EL (cell line): ENCODE measurements around the gene KCNT2.
"Not testable (repeated sequence)": the region's sequence is repeated elsewhere in the genome, so short reads cannot be mapped to it uniquely, and the experiment has no call there.

Experiments used
- DNase-seq: peaks from one replicate; pipeline ENCODE4 v3.0.0-alpha.2; 2016

Gene KCNT2

DNA sequence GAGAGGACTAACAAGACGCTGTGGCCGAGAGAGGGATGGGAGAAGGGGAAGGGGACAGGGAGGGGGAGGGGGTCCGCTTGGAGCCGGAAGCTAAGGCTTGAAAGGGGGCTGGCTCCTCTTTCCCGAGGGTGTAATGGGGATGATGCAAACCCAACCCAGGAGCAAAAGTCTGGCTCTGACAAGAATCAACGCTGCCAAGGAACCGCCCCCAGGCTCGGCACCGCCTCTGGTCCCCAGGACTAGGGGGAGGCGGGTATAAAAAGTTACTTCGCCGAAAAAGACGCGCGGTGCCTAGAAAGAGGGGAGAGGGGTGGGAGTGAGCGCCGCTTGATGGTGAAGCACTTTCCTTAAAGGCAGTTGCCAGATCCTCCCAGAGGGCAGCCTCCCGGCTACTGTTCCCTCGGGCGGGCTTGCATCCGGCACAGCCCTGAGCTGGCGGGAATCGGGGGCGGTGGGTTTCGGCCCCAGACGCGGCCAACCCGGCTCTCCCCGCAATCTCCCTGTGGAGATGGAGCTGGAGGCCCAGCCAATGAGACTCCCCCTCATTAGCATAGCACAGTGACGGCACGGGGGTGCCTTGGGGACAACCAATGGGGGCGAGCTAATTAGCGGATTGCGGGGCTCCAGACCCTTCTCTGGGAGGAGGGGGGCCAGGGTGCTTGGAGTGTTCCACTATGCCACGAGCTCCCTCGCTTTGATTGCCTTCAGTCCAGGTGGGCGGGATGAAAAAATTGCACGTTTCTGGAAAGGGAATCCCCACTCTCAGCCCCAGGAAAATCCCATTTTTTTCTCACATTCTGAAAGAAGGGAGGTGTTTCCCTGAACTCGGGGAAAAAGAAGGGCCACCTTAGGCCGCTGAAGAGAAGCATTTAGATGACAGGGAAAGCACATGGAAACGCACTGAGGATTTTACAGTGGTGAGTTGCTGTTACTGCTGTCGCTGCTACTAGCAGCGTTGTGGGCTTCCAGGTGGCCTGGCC is at the start of gene KCNT2:
Gene KCNT2, minus strand, starts transcription at position 51 of the 980 bp plus-strand sequence. CDS start 131 bp downstream, outside the sequence.
- peak; percentile 70 for DNase-seq

DNA sequence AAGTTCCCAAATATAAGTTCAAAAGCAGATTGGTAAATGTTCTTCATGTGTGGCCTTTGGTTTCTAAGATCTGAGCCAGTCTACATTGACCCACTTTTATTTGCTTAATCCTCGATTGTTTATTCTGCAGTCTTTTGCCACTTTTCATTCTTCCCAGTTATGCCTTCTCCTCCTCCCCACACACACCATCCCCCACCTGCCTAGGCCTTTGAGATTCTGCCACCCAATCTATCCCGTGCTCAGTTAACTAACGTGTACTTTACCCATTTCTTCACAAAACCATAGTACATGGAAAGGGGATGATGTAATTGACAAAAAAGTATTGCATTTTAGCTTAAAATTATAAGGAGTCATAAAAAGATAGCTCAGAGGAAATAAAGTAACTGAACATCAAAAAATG is 47.3 kb upstream of the KCNT2 start:
- no peak for DNase-seq

DNA sequence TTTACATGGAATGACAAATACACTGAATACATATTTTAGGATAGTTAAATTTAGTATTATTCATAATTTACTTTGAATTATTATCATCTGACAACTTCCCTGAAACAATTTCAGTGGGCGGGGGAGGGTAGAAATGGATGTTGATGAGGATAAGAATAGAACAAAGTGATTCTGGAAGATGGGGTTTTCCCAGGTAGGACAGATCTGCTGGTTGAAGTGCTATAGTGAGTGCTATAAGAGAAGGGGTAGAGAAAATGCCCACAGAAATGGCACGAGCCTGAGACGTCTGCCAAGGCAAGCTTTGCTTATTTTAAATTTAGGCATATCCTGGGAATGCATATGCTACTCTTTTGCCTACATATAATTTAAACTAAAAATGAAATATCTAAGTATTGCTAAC is 46.8 kb upstream of the KCNT2 start:
- DNase-seq, result no peak

DNA sequence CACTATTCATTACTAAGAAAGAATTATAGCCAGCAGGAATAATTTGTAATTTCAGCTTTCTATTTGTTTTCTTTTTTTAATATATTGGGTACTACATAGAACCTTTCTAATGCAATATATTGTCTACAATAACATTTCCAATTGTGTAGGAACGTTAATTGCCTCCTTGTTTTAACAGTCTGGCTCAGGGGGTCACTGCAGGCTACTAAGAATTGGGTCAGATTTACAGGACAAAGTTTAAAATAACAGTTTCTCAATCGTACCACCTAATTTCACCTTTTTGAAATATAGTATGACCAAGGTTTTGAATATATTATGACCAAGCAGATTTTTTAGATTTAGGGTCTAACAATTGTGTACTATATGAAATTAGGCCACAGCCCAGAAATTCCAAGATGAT is 46.0 kb upstream of the KCNT2 start:
- DNase-seq, result no peak

DNA sequence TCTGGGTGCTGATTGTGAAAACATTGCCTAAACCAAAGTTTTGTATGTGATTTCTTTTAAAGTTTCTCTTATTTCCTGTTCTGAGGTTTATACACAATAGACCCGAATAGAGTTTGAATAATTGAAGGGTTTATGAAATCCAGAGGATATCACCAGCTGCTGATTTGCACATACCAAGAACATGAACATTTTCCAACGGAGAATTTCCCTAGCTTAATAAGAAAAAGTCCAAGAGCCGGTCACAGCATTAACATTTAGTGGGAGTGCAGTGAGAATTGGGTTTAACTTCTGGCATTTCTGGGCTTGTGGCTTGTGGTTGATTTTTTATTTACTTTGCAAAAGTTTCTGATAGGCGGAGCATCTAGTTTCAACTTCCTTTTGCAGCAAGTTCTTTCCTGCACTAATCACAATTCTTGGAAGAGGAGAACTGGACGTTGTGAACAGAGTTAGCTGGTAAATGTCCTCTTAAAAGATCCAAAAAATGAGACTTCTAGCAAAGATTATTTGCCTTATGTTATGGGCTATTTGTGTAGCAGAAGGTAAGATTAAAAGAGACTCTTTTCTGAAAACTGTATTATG is 43.5 kb upstream of the KCNT2 start, which contains the start of gene CFH:
Gene CFH, plus strand, starts transcription at position 407 of the 579 bp plus-strand sequence. Its CDS starts 75 bp downstream, at position 482.
- DNase-seq, result peak; percentile 82

DNA sequence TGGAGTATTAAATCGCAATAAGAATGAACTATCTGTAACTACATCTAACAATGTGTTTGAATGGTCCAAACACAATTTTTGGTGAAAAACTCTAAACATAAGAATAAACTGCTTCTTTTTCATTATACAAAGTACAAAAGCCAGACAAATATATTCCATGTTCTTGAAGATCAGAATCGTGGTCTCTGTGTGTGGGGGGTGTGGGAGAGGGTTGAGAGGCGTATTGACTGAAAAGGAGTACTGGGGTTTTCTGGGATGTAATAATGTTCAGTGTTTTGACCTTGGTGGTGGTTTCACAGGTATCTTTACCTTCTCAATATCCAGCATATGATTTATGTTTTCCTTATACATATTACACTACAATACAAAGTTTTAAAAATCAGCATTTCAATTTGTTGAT is 42.8 kb upstream of the KCNT2 start:
- DNase-seq, result no peak

DNA sequence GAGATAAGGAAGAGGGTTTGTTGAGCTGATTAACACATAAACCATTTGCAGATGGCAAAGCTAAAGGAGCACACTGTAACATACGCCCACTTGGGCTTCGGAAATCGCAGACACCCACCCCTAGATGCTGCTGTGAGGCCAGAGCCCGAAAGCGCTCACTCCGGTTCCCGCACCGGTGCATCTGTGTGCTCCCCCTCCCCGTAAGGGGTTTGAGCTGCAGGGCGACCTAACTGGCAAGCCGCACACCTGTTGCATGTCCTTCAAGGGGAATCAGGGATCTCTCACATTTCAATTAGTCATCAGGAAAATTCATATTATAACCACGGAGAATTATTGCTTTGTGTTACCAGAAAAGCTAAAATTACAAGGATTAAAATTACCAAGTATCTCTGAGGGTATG is 42.2 kb upstream of the KCNT2 start:
- DNase-seq, result no peak

DNA sequence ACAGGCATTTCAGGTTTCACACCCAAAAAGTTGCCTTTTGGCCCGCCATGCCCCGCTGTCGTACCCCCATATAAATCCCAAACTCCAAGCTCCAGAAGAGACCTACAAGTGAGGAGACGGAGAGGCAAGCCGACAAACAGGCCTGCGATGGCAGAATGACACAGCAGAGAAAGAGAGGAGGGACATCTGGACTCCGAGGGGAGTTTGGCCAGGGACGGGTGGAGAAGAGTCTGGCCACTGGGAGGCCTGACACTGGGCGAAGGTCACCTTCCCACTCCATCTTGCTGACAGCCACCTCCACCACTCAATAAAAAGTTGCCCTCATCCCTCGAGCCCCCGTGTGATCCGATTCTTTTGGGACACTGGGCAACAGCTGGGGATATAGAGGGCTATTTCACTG is 41.8 kb upstream of the KCNT2 start:
- no peak for DNase-seq

DNA sequence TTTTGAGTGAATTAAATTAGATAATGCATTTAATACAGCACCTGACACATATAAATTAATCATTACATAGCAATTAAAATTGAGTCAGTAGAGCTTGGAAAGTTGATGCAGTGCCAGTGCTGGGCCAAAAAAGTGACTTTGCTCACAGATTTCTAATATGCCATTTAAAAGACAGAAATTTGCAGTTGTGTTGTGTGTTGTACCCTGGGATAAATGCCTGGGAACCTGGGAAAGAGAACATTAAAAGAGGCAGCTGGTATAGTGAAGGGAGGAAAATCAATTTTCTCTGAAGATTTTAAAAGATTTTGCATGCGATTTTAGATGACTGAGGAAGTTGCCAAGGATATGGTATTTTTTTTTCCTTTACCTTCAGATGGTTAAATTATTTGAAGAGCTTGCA is 32.7 kb upstream of the KCNT2 start:
- no peak for DNase-seq

DNA sequence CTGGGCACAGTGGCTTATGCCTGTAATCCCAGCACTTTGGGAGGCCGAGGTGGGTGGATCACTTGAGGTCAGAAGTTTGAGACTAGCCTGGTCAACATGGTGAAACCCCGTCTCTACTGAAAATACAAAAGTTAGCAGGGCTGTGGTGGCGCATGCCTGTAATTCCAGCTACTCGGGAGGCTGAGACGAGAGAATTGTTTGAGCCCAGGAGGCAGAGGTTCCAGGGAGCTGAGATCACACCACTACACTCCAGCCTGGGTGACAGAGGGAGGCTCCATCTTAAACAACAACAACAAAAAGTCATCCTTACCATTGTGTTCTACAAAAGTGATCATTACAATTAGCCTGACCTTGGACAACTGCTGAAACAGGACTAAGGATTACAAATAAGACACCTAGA is 31.1 kb upstream of the KCNT2 start:
- not testable (repeated sequence) for DNase-seq

DNA sequence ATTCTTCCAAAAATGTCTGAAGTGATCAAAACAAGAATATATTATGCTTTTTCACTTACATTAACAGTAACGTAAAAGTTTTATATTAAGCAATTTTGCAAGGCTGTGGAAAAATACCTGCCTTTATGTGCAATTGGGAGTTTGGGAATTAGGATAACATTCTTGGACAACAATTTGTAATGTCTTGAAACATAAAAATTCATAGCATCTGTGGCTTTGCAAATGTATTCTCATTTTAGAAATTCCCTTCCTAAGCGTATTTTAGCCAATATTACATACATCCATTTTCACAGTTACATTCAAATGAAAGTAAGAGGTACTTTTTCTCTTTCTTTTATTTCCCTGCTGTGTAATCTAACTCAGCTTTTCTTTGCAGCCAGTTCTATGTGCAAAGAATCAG is 30.2 kb upstream of the KCNT2 start:
- no peak for DNase-seq

DNA sequence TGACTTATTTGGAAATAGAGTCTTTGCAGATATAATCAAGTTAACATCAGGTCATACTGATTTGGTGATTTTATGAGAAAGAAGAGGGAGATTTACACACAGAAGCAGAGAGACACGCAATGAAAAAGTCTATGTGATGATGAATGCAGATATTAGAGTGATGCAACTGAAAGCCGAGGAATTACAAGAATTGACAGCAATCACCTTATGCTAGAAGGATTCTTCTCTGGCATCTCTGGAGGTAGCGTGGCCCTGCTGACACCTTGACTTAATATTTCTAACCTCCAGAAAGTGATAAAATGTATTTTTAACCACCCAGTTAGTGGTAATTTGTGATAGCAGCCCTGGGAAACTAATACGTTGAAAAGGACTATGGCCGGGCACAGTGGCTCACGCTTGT is 29.4 kb upstream of the KCNT2 start:
- DNase-seq, result no peak

DNA sequence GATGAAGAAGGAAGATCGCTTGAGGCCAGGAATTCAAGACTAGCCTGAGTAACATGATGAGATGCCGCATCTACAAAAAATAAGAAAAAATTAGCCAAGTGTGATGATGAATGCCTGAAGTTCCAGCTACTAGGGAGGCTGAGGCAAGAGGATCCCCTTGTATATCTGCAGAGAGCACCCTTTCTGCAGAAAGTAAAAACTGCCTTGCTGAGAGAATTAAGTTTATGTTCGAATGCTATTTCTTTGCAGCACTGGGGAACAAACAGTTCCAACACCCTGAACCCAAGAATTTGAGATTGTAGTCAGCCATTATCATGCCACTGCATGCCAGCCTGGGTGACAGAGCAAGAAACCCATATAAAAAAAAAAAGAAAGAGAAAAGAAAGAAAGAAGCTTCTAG is 20.6 kb upstream of the KCNT2 start:
- DNase-seq, result no peak

DNA sequence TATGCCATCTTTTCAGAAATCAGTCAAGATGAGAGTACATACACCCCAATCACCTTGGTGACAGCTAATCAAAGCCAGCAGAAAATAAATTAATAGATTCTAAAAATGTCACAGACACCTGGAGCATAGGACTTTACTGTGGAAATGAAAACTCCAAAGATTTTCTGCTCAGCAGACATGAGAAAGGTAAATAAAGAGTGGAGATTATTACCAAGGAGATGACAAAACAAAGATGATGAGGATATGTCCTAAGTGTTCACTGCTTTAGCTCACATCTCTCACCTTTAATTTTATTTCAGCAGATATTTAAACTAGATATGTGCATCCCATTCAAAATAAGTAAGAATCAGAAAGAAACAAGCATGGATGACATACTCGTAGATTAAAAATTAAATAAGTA is 14.8 kb upstream of the KCNT2 start:
- no peak for DNase-seq

DNA sequence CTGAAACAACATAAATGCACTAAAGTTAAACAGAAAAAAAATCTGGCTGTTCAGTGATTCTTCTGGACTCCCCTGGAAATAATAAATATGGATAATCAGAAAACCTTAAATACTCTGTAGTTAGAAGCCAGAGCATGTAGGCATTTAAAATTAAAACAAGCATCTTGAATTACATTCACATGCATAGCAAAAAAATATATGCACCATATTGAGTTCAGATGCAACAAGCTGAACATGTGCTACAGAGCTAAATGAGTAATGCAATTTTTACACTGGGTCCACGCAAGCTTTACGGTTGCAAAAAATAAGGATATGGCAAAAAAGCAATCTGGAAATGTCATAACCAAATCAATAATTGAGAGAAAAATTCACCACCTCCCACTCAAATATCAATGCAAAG is 11.5 kb upstream of the KCNT2 start:
- no peak for DNase-seq

DNA sequence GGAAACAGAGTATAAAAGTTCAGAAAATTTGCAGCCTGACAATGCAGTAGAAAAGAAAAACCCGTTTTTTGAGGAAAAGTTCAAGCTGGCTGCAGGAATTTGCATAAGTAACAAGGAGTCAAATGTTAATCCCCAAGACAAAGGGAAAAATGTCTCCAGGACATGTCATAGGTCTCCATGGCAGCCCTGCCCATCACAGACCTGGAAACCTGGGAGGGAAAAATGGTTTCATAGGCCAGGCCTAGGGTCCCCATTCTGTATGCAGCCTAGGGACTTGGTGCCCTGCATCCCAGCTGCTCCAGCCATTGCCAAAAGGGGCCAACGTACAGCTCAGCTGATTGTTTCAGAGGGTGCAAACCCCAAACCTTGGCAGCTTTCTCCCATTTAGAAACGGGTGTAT is 3.6 kb upstream of the KCNT2 start:
- DNase-seq, result no peak

DNA sequence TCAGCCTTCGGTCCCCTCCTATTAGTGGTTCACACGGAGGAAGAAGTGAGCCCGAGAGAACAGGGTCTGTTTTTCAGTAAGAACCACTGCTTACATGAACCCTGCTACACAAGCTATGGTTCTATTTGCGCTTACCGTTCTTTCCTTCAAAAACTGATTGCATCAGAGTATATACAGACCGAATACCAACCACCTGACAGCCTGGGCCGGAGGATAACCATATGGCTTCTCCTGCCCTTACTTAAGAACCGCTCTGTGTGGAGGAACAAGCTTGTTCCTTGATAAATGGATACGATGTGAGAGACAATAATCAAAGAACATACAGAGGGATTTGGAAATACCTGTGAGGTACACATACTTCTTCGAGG is 1.1 kb upstream of the KCNT2 start:
- DNase-seq, result no peak

DNA sequence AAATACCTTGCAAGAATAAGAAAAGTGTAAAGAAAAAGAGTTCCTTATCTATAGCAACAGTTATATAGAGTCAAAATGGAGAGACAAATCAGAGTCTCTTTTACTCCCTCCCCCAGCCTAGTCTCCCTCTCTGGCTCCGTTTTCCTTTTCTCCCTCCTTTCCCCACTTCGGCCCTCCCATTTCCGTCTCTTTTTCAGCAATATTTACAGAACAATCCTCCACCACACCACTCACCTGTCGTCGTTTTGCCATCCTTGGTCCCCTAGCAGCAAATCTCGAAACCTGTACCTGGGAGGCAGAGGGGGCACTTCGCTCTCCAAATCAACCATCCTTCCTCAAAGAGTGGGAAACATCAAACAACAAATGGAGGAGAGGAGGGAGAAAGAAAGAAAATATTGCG is 259 bp downstream of the KCNT2 start:
- DNase-seq, result peak; percentile 26

DNA sequence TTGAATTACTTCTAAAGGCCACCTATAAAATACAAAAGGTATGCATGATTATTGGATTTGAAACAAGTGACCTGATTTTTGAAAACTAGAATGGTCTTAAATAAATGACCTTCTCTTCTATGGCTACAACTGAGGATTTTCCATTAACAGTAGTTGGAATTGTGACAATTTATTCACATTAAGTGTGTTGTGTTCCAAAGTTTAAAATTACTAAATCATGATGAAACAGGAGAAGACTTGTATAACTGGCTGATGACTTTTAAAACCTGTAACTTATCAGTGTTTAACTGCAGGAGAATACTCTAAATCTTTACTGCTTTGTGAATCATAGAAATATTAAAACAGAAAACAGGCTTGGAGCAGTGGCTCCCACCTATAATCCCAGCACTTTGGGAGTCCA is 4.6 kb downstream of the KCNT2 start:
- no peak for DNase-seq

DNA sequence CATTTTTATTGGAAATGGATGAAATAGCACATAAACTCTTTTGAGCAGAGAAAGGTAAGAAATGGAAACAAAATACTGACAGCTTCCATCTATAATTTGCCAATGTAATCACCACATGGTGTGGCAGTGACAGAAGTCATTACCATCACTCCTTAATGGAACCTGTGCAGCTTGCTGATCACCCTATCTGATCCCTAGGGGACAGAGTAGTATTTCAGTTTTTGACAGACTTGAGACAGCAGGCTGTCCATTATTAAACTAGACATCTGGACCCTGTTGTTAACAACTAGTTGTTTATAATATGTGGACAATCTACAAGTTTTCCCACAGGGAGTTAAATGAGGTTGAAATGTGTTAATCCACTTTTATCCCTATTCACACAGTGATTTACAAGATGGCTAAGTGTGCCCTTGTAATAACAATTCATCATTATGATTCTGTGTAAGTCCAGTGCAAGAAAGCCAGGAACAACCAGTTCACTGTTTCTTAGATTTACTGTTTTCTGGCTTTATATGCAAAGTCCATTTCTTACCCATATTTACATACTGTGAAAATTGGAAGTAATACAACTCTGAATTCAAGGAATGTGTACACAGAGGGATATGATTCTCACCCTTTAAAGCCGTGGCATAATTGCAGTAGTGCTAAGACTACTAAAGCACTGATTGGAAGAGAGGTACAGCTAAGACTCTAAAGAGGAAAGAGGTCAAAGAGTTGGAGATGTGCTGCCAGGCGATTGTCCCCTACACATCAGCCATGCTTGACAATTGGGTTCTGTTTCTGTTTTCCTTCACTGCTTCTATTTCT is 9.1 kb downstream of the KCNT2 start:
- DNase-seq, result no peak

DNA sequence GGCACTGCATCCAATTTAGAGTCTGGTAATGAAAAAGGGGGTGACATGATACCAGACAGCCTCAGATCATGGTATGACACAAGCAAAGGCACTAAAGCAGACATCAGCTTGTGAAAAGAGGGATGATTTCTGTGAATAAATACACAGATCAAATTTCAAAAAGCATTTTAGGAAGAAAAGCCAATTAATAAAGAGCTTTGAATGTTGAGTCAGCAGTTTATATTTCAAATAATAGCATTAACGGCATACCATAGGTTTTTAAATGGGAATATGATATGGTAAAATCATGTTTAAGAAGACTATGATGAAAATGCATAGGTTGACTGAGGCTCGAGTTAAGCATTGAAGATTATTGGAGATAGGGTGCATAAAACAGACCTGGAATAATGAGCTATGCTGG is 13.5 kb downstream of the KCNT2 start:
- no peak for DNase-seq

DNA sequence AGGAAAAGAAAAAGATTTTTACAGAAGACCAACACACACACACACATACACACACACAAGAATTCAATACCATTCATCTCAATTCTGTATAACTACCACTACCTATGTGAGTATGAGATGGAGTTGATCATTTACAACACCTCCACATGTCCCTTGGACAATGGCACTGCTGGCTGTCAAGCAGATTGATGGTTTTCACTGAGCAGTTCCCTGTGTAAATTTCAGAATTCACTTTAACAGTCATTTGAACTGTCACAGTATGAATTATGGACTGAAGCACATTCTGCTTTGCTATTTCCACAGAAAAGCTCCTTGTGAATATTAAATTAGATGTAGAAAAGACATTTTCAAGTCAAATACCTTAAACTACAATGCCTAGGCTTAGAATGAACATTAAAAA is 14.3 kb downstream of the KCNT2 start:
- DNase-seq, result no peak

DNA sequence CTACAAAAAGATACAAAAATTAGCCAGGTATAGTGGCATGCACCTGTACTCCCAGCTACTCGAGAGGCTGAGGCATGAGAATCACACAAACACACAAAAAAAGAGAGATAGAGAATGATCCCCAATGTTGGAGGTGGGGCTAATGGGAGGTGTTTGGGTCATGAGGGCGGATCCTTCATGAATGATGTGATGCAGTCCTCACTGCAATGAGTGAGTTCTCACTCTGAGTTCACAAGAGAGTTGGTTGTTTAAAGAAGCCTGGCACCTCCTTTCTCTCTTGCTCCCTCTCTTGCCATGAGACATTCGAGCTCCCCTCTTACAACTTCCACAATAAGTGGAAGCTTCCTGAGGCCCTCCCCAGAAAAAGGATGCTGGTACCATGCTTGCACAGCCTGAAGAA is 17.3 kb downstream of the KCNT2 start:
- no peak for DNase-seq
